ENCODE data around the gene KCNC3. TPM values are rescaled to one million over a fixed set of nuclear protein-coding genes. Genes with fewer than 3 reads are reported as not detected.
"Not testable (repeated sequence)": the region's sequence is repeated elsewhere in the genome, so short reads cannot be mapped to it uniquely, and the experiment has no call there.

The KCNC3 gene
- polyA plus RNA-seq, 3 donors = 0.51 to 1.4 (median 0.67) TPM

- H3K27ac ChIP-seq (ENCODE audit: low read depth, low read length) = no peak overlapping the region
- 3 to 4% (median 3%) methylated on average over 32 to 48 of the region's 48 CpGs for WGBS, 3 donors
These were observed 1.3 kb upstream of the KCNC3 start for GRCh38 chr19:50330365-50331078.

- not testable (repeated sequence) for H3K27ac ChIP-seq (ENCODE audit: low read depth, low read length)
- WGBS, 3 donors = 13 to 22% (median 15%) methylated on average over 18 of the region's 18 CpGs
These were observed 733 bp upstream of the KCNC3 start for GRCh38 chr19:50329926-50330294.

- H3K27ac ChIP-seq (ENCODE audit: low read depth, low read length) = no peak overlapping the region
- WGBS, 3 donors = 1 to 4% (median 1%) methylated on average over 20 to 40 of the region's 40 CpGs
These were observed 368 bp downstream of the KCNC3 start for GRCh38 chr19:50328873-50329145.

GRCh38 chr19:50328224-50328872 lies 829 bp downstream of the KCNC3 start:
- WGBS, 3 donors = 2 to 4% (median 2%) methylated on average over 79 to 104 of the region's 104 CpGs
- no peak overlapping the region for H3K27ac ChIP-seq (ENCODE audit: low read depth, low read length)

GRCh38 chr19:50327461-50328223 lies 1.5 kb downstream of the KCNC3 start:
- no peak overlapping the region for H3K27ac ChIP-seq (ENCODE audit: low read depth, low read length)
- WGBS, 3 donors = 10 to 30% (median 13%) methylated on average over 18 to 20 of the region's 20 CpGs

GRCh38 chr19:50327013-50327412 lies 2.2 kb downstream of the KCNC3 start:
- H3K27ac ChIP-seq (ENCODE audit: low read depth, low read length) = no peak overlapping the region

GRCh38 chr19:50326101-50326664 lies 3.0 kb downstream of the KCNC3 start:
- 3 to 5% (median 4%) methylated on average over 21 to 26 of the region's 26 CpGs for WGBS, 3 donors
- no peak overlapping the region for H3K27ac ChIP-seq (ENCODE audit: low read depth, low read length)

More at GRCh38 chr19:50327013-50327412, 2.2 kb downstream of the KCNC3 start:
- WGBS, 3 donors = 40 to 53% (median 46%) methylated on average over 3 to 4 of the region's 4 CpGs

GRCh38 chr19:50325310-50326100 lies 3.7 kb downstream of the KCNC3 start:
- WGBS, 3 donors = 2 to 3% (median 3%) methylated on average over 36 to 48 of the region's 48 CpGs
- H3K27ac ChIP-seq (ENCODE audit: low read depth, low read length) = no peak overlapping the region

- 71 to 79% (median 77%) methylated on average over 11 of the region's 11 CpGs for WGBS, 3 donors
These were observed 4.8 kb downstream of the KCNC3 start for GRCh38 chr19:50324331-50324730.

GRCh38 chr19:50323782-50324133 lies 5.4 kb downstream of the KCNC3 start:
- H3K27ac ChIP-seq (ENCODE audit: low read depth, low read length) = no peak overlapping the region
- WGBS, 3 donors = 86 to 92% (median 90%) methylated on average over 11 to 12 of the region's 12 CpGs

More at GRCh38 chr19:50324331-50324730, 4.8 kb downstream of the KCNC3 start:
- no peak overlapping the region for H3K27ac ChIP-seq (ENCODE audit: low read depth, low read length)

GRCh38 chr19:50322931-50323781 lies 6.0 kb downstream of the KCNC3 start:
- no peak overlapping the region for H3K27ac ChIP-seq (ENCODE audit: low read depth, low read length)
- 93 to 95% (median 93%) methylated on average over 51 to 55 of the region's 55 CpGs for WGBS, 3 donors

GRCh38 chr19:50322234-50322633 lies 6.9 kb downstream of the KCNC3 start:
- no peak overlapping the region for H3K27ac ChIP-seq (ENCODE audit: low read depth, low read length)
- 75 to 87% (median 76%) methylated on average over 12 of the region's 12 CpGs for WGBS, 3 donors

- 82 to 94% (median 85%) methylated on average over 4 of the region's 4 CpGs for WGBS, 3 donors
- no peak overlapping the region for H3K27ac ChIP-seq (ENCODE audit: low read depth, low read length)
These were observed 7.3 kb downstream of the KCNC3 start for GRCh38 chr19:50321831-50322230.

- WGBS, 3 donors = 88 to 91% (median 88%) methylated on average over 20 of the region's 20 CpGs
These were observed 8.6 kb downstream of the KCNC3 start for GRCh38 chr19:50320596-50320995.

GRCh38 chr19:50320051-50320450 lies 9.1 kb downstream of the KCNC3 start:
- 80 to 91% (median 89%) methylated on average over 10 to 12 of the region's 12 CpGs for WGBS, 3 donors

More at GRCh38 chr19:50320596-50320995, 8.6 kb downstream of the KCNC3 start:
- H3K27ac ChIP-seq (ENCODE audit: low read depth, low read length) = no peak overlapping the region

GRCh38 chr19:50319156-50319555 lies 10.0 kb downstream of the KCNC3 start:
- 79 to 92% (median 84%) methylated on average over 11 of the region's 11 CpGs for WGBS, 3 donors
- H3K27ac ChIP-seq (ENCODE audit: low read depth, low read length) = no peak overlapping the region

More at GRCh38 chr19:50320051-50320450, 9.1 kb downstream of the KCNC3 start:
- H3K27ac ChIP-seq (ENCODE audit: low read depth, low read length) = no peak overlapping the region

- 85 to 94% (median 88%) methylated on average over 8 of the region's 8 CpGs for WGBS, 3 donors
- H3K27ac ChIP-seq (ENCODE audit: low read depth, low read length) = no peak overlapping the region
These were observed 10.7 kb downstream of the KCNC3 start for GRCh38 chr19:50318438-50318837.
